IMR-90 (cell line): Measurements from ENCODE around the gene MPP4.
"Not testable (repeated sequence)": the region's sequence is repeated elsewhere in the genome, so short reads cannot be mapped to it uniquely, and the experiment has no call there.

Experiments used
- CTCF ChIP-seq: conservative IDR thresholded peaks from 2 replicates; pipeline ENCODE4 v1.5.1; 2012; ENCODE audit warnings: mild to moderate bottlenecking, low read depth, low read length, improper control_type of control experiment
- SMC3 ChIP-seq: fragments of 150-350 bp; IDR thresholded peaks from 2 replicates; pipeline ENCODE4 v1.6.1; 2016; ENCODE audit warnings: low read depth, mild to moderate bottlenecking, antibody characterized with exemption, low read length, moderate library complexity

GRCh38 chr2:201671205-201671604 lies 27.2 kb downstream of the MPP4 start:
- TF ChIP-seq CTCF, SMC3: not testable (repeated sequence)
